ENCODE data around the gene TBC1D4.

The TBC1D4 gene

GRCh38 chr13:75417656-75418055, 64.3 kb downstream of the TBC1D4 start:
- TF ChIP-seq SIN3A (IDR thresholded peaks at IDR 0.05; ENCODE audit: borderline replicate concordance, insufficient read depth, low read length) (no peak), REST (IDR thresholded peaks at IDR 0.05; ENCODE audit: insufficient read depth in 1 of 2, low read depth in 2 of 2, low read length in 2 of 2) (no peak), FOXP2 (optimal IDR thresholded peaks at IDR 0.05; ENCODE audit: borderline replicate concordance, extremely low read depth, extremely low read length, insufficient read depth) (no peak), POLR2AphosphoS5 (IDR thresholded peaks at IDR 0.05; ENCODE audit: low read depth, low read length) (no peak), TAF1 (IDR thresholded peaks at IDR 0.05; ENCODE audit: borderline replicate concordance, insufficient read depth, low read length) (no peak)

- TF ChIP-seq FOXP2 (optimal IDR thresholded peaks at IDR 0.05; ENCODE audit: borderline replicate concordance, extremely low read depth, extremely low read length, insufficient read depth) (no peak), SIN3A (IDR thresholded peaks at IDR 0.05; ENCODE audit: borderline replicate concordance, insufficient read depth, low read length) (no peak)
These were observed 65.0 kb downstream of the TBC1D4 start for GRCh38 chr13:75417012-75417384.

- TF ChIP-seq REST (IDR thresholded peaks at IDR 0.05; ENCODE audit: insufficient read depth in 1 of 2, low read depth in 2 of 2, low read length in 2 of 2) (no peak), TAF1 (IDR thresholded peaks at IDR 0.05; ENCODE audit: borderline replicate concordance, insufficient read depth, low read length) (no peak)
These were observed 65.5 kb downstream of the TBC1D4 start for GRCh38 chr13:75416327-75417011.

- no peak for TF ChIP-seq POLR2AphosphoS5 (IDR thresholded peaks at IDR 0.05; ENCODE audit: low read depth, low read length)
- no peak for TF ChIP-seq FOXP2 (optimal IDR thresholded peaks at IDR 0.05; ENCODE audit: borderline replicate concordance, extremely low read depth, extremely low read length, insufficient read depth)
- no peak for TF ChIP-seq SIN3A (IDR thresholded peaks at IDR 0.05; ENCODE audit: borderline replicate concordance, insufficient read depth, low read length)
- TF ChIP-seq TAF1 (IDR thresholded peaks at IDR 0.05; ENCODE audit: borderline replicate concordance, insufficient read depth, low read length) = no peak
These were observed 66.3 kb downstream of the TBC1D4 start for GRCh38 chr13:75415694-75416093.

GRCh38 chr13:75415171-75415570, 66.8 kb downstream of the TBC1D4 start:
- TF ChIP-seq FOXP2 (optimal IDR thresholded peaks at IDR 0.05; ENCODE audit: borderline replicate concordance, extremely low read depth, extremely low read length, insufficient read depth) (no peak), REST (IDR thresholded peaks at IDR 0.05; ENCODE audit: insufficient read depth in 1 of 2, low read depth in 2 of 2, low read length in 2 of 2) (no peak), POLR2AphosphoS5 (IDR thresholded peaks at IDR 0.05; ENCODE audit: low read depth, low read length) (no peak), SIN3A (IDR thresholded peaks at IDR 0.05; ENCODE audit: borderline replicate concordance, insufficient read depth, low read length) (no peak), TAF1 (IDR thresholded peaks at IDR 0.05; ENCODE audit: borderline replicate concordance, insufficient read depth, low read length) (no peak)

- TF ChIP-seq POLR2AphosphoS5 (IDR thresholded peaks at IDR 0.05; ENCODE audit: low read depth, low read length) (no peak), REST (IDR thresholded peaks at IDR 0.05; ENCODE audit: insufficient read depth in 1 of 2, low read depth in 2 of 2, low read length in 2 of 2) (no peak), FOXP2 (optimal IDR thresholded peaks at IDR 0.05; ENCODE audit: borderline replicate concordance, extremely low read depth, extremely low read length, insufficient read depth) (no peak), SIN3A (IDR thresholded peaks at IDR 0.05; ENCODE audit: borderline replicate concordance, insufficient read depth, low read length) (no peak), TAF1 (IDR thresholded peaks at IDR 0.05; ENCODE audit: borderline replicate concordance, insufficient read depth, low read length) (no peak)
These were observed 67.7 kb downstream of the TBC1D4 start for GRCh38 chr13:75414036-75414827.
